SK-N-MC (cell line): ENCODE measurements around the gene GFY.

ENCODE experiments used
- DNase-seq: peaks from one replicate; pipeline ENCODE4 v3.0.0-alpha.2; 2011; ENCODE audit warnings: low read depth, low spot score
- H3K27ac ChIP-seq: fragments of 200-600 bp; sonication (generic); 2 replicates; pipeline ENCODE4 v1.5.1; 2016; ENCODE audit warnings: mixed run types
- H3K36me3 ChIP-seq: fragments of 200-600 bp; sonication (generic); 2 replicates; pipeline ENCODE4 v1.6.1; 2017; ENCODE audit warnings: antibody characterized with exemption, low read length, mixed read lengths; ENCODE audit not compliant: insufficient read depth
- H3K4me3 ChIP-seq: fragments of 200-600 bp; sonication (generic); 2 replicates; pipeline ENCODE4 v1.5.1; 2016
- H3K9ac ChIP-seq: fragments of 200-600 bp; sonication (generic); 2 replicates; pipeline ENCODE4 v1.8.0; 2017; ENCODE audit warnings: mixed run types, mixed read lengths; ENCODE audit not compliant: insufficient read length
- H3K9me3 ChIP-seq: fragments of 200-600 bp; sonication (generic); 2 replicates; pipeline ENCODE4 v1.6.1; 2017; ENCODE audit warnings: low read depth, mild to moderate bottlenecking, antibody characterized with exemption, low read length, moderate library complexity, mixed read lengths
- EZH2 ChIP-seq: fragments of 200-600 bp; sonication (generic); IDR thresholded peaks from one replicate; pipeline ENCODE4 v1.6.1; 2017; ENCODE audit warnings: antibody characterized with exemption
- FOXP2 ChIP-seq: optimal IDR thresholded peaks from 2 replicates; pipeline ENCODE3; 2011; ENCODE audit warnings: mild to moderate bottlenecking, moderate library complexity; ENCODE audit not compliant: insufficient read depth; ENCODE audit errors: extremely low read length, control extremely low read depth
- POLR2AphosphoS5 ChIP-seq: IDR thresholded peaks from 2 replicates; pipeline ENCODE4 v1.6.1; 2012; ENCODE audit warnings: mild to moderate bottlenecking, low read depth, low read length, borderline replicate concordance

The GFY gene

GRCh38 chr19:49391581-49392399 is 33.4 kb upstream of the GFY start:
- DNase-seq = no peak

DNA sequence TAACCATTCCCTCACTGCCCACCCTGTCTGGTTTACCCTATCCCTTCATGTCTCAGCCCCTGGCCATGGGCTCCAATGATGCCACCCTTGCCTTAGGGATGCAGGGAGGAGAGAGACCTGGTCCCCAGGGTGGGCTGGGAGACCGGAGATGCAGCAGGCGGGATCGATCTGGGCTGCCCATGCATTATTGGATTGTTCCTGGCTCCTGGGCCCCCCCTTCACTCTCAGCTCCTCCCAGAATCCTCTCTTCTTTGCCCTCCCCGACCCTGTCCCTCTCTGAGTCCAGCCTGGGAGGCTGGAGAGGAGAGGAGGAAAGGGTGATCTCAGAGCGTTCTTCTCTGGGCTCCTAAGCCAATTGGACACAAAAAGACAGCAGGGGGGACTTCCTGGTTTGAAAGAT is 31.3 kb upstream of the GFY start:
- no peak overlapping the region for H3K4me3 ChIP-seq
- no peaks in the 10 kb centered on the region for H3K36me3 ChIP-seq

More at GRCh38 chr19:49391581-49392399, 33.4 kb upstream of the GFY start:
- H3K4me3 ChIP-seq = no peak overlapping the region
- H3K27ac ChIP-seq = peak overlapping the region; percentile 71; the same call in 1 of the 2 replicates
- H3K9me3 ChIP-seq = no peaks in the 10 kb centered on the region
- H3K36me3 ChIP-seq = no peaks in the 10 kb centered on the region
- no peak overlapping the region for H3K9ac ChIP-seq
- TF ChIP-seq EZH2 (no peak), FOXP2 (no peak), POLR2AphosphoS5 (no peak)

DNA sequence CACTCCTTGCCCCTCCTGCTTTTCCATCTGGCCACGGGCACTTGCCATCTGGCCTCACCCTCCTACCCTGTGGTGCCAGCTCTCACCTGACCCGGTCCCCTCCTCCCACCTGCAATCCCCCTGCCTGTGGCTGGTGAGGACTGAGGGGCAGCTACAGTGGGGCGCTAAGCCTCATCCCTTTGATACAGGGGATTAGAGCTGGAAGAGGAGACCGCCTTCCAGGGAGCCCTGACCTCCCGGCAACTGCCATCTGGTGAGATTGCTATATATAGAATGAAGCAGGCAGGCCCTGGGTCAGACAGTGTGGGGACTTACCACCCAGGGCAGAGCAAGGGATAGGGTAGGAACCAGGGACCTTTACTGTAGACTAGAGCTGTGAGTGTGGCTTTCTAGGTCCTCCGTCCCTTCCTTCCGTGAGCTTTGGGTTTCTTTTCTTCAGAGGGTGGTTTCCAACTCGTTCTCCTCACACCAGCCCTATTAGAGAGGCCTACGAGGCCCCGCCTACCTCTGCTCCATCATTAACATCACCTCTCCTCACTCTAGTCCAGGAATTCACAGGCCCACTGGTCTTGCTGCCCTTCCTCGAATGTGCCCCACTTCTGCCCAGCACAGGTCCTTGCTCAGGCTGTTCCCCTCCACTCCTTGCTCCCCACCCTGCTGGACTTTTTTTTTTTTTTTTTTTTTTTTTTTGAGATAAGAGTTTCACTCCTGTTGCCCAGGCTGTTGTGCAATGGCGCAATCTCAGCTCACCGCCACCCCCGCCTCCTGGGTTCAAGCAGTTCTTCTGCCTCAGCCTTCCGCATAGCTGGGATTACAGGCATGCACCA is 29.4 kb upstream of the GFY start:
- no peak overlapping the region for H3K4me3 ChIP-seq
- TF ChIP-seq EZH2 = no peak
- H3K9me3 ChIP-seq = no peaks in the 10 kb centered on the region
- H3K9ac ChIP-seq = no peak overlapping the region
- no peak for DNase-seq
- no peak overlapping the region for H3K27ac ChIP-seq
- no peaks in the 10 kb centered on the region for H3K36me3 ChIP-seq

More for the DNA sequence above, 31.3 kb upstream of the GFY start:
- no peak for DNase-seq
- no peaks in the 10 kb centered on the region for H3K9me3 ChIP-seq
- TF ChIP-seq POLR2AphosphoS5 (no peak), FOXP2 (no peak), EZH2 (no peak)
- H3K9ac ChIP-seq = no peak overlapping the region
- H3K27ac ChIP-seq = no peak overlapping the region

DNA sequence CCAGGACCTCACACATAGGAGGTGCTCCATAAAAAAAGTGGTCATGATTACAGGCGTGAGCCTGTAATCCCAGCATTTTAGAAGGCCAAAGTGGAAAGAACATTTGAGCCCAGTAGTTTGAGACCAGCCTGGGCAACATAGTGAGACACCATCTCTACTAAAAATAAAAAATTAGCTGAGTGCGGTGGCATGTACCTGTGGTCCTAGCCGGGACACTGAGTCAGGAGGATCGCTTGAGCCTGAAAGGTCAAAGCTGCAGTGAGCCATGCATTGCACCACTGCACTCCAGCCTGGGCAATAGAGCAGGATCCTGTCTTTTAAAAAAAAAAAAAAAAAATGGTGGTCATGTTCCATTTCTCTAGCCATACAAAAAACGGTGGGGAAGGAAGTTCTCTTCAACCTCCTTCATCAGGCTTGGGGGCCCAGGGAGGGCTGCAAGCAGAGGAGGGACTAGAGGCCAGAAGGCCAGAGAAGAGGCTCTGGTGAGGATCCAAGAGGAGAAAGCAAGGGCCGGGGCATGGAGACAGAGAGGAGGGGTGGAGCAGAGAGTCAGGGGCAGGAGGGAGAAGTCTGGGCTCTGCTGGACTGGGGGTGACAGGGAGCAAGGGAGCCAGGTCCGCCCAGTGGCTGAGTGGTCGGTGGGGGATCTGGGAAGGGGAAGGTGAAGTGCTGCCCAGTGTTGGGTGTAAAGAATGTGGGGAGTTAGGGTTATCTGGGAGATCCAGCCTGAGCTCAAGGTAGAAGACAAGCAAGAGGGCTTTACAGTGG is 28.3 kb upstream of the GFY start:
- H3K9ac ChIP-seq = no peak overlapping the region
- TF ChIP-seq POLR2AphosphoS5 (no peak), FOXP2 (no peak), EZH2 (no peak)
- DNase-seq = no peak

DNA sequence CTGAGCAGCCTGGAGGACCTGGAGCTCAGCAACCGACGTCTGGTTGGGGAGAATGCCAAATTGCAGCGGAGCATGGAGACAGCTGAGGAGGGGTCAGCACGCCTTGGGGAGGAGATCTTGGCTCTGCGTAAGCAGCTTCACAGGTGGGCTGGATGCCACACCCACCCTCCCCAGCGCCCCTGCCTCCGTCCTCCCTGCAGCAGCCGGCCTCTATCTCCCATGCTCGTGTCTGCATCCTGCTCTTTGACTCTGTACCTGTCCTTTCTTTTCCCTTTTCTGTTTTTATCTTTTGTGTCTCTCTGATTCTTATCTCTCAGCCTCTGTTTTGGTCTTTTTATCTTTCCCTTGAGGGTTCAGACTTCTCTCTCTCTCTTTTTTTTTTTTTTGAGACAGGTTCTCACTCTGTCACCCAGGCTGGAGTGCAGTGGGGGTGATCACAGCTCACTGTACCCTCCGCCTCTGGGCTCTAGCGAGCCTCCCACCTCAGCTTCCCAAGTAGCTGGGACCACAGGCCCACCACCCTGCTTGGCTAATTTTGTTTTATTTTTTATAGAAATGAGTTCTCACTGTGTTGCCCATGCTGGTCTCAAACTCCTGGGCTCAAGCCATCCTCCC is 27.1 kb upstream of the GFY start:
- DNase-seq = no peak

More for the DNA sequence above, 28.3 kb upstream of the GFY start:
- Histone ChIP-seq H3K36me3 (no peaks in the 10 kb centered on the region), H3K9me3 (no peaks in the 10 kb centered on the region), H3K27ac (no peak overlapping the region), H3K4me3 (no peak overlapping the region)

DNA sequence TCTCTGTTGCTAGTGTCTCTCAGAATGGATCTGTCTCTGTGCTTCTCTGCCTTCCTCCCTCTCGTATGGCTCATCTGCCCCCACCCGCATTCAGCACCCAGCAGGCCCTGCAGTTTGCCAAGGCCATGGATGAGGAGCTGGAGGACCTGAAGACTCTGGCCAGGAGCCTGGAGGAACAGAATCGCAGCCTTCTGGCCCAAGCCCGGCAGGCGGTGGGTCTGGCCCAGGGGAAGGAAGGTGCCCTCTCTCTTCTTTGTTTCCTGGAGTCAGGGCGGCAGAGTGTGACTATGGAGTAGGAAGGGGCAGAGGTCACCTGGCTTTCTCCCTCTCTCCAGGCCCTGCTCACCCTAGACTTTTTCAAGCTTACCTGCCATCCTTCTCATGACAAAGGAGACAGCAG is 26.3 kb upstream of the GFY start:
- no peak for DNase-seq
- TF ChIP-seq FOXP2 (no peak), POLR2AphosphoS5 (no peak), EZH2 (no peak)
- H3K27ac ChIP-seq = 0 out of 2 replicates have a peak overlapping the region, but pooled peaks have one; percentile 23
- no peak overlapping the region for H3K4me3 ChIP-seq
- H3K36me3 ChIP-seq = no peaks in the 10 kb centered on the region
- peak overlapping the region; percentile 45 for H3K9ac ChIP-seq
- H3K9me3 ChIP-seq = no peaks in the 10 kb centered on the region

More for the DNA sequence above, 27.1 kb upstream of the GFY start:
- TF ChIP-seq POLR2AphosphoS5 (no peak), EZH2 (no peak), FOXP2 (no peak)
- H3K9me3 ChIP-seq = no peaks in the 10 kb centered on the region
- H3K27ac ChIP-seq = peak overlapping the region; percentile 25; the same call in 1 of the 2 replicates
- H3K4me3 ChIP-seq = no peak overlapping the region
- H3K9ac ChIP-seq = no peak overlapping the region
- no peaks in the 10 kb centered on the region for H3K36me3 ChIP-seq

DNA sequence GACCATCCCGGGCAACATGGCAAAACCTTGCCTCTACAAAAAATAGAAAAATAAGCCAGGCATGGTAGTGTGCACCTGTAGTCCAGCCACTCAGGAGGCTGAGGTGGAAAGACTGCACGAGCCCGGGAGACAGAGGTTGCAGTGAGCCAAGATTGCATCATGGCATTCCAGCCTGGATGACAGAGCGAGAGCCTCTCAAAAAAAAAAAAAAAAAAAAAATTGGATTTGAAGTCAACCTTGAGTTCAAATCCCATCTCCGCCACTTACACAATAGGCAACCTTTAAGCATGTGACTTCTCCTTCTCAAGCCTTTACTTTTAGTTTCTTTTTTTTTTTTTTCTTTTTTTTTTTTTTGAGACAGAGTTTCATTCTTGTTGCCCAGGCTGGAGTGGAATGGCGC is 25.2 kb upstream of the GFY start:
- H3K9me3 ChIP-seq = no peaks in the 10 kb centered on the region
- H3K27ac ChIP-seq = no peak overlapping the region
- H3K4me3 ChIP-seq = no peak overlapping the region
- TF ChIP-seq EZH2 (no peak), POLR2AphosphoS5 (no peak), FOXP2 (no peak)
- no peak overlapping the region for H3K9ac ChIP-seq
- DNase-seq = no peak
- no peaks in the 10 kb centered on the region for H3K36me3 ChIP-seq
